ENCODE measurements around the gene PTPN7. TPM values are rescaled to one million over a fixed set of nuclear protein-coding genes. Genes with fewer than 3 reads are reported as not detected.
A peak's percentile ranks its signal among the peaks of the same experiment; 100 is the strongest.

Gene PTPN7
- total RNA-seq, 3 donors from 2014 or later, result 5.0 to 6.3 (median 6.1) TPM

GRCh38 chr1:202140833-202141232 lies 19.6 kb downstream of the PTPN7 start:
- H3K4me3 ChIP-seq, result no peak overlapping the region
- ATAC-seq (no peak), DNase-seq (no peak)
- no peaks in the 10 kb centered on the region for H3K36me3 ChIP-seq (ENCODE audit: low read depth)
- intact Hi-C loops (cut with DNase I, micrococcal nuclease), result no loop called here
- no peak for TF ChIP-seq CTCF (IDR thresholded peaks at IDR 0.05)
- peaks cover 11% of the 10 kb centered on the region for H3K4me1 ChIP-seq (ENCODE audit: low read depth)
- no peaks in the 10 kb centered on the region for H3K9me3 ChIP-seq

- no peaks in the 10 kb centered on the region for H3K36me3 ChIP-seq (ENCODE audit: low read depth)
- no peaks in the 10 kb centered on the region for H3K9me3 ChIP-seq
- no peaks in the 10 kb centered on the region for H3K4me1 ChIP-seq (ENCODE audit: low read depth)
- intact Hi-C loops (cut with DNase I, micrococcal nuclease), result no loop called here
- TF ChIP-seq CTCF (IDR thresholded peaks at IDR 0.05), result peak; percentile 79
- ATAC-seq (peak; percentile 91), DNase-seq (peak in 2 of 3 donors; percentile 52 to 54)
- H3K4me3 ChIP-seq, result no peak overlapping the region
Observed at GRCh38 chr1:202135221-202135721, 25.1 kb downstream of the PTPN7 start.

DNA sequence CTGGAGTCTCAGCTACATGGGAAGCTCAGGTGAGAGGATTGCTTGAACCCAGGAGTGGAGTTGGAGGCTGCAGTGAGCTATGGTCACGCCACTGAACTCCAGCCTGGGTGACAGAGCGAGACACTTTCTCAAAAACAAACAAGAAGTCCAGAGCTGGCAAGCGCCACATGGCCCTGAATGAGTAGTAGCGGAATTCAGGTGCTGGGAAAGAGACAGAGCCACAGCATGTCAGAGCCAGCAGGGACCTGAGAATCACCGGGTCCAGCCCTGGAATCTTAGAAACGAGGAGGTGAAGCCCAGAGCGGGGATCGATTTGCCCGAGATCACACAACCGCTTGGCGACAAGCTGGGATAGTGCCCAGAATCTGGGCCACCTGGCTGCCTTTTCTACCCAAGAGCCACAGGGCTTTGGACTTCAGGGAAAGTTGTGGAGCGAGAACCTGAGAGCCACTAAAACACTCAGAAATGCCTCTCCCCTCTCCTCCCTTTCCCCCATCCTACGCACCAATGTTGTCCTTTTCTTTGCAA lies 25.7 kb downstream of the PTPN7 start:
- no peak for TF ChIP-seq CTCF (IDR thresholded peaks at IDR 0.05)
- Histone ChIP-seq H3K4me1 (ENCODE audit: low read depth) (no peaks in the 10 kb centered on the region), H3K9me3 (no peaks in the 10 kb centered on the region), H3K36me3 (ENCODE audit: low read depth) (no peaks in the 10 kb centered on the region), H3K4me3 (no peak overlapping the region)
- ATAC-seq (no peak), DNase-seq (no peak)
- intact Hi-C loops (cut with DNase I, micrococcal nuclease), result no loop called here

GRCh38 chr1:202133989-202134388 lies 26.4 kb downstream of the PTPN7 start:
- H3K4me1 ChIP-seq (ENCODE audit: low read depth), result no peaks in the 10 kb centered on the region
- intact Hi-C loops (cut with DNase I, micrococcal nuclease), result no loop called here
- H3K9me3 ChIP-seq, result no peaks in the 10 kb centered on the region
- no peak overlapping the region for H3K4me3 ChIP-seq
- TF ChIP-seq CTCF (IDR thresholded peaks at IDR 0.05), result no peak
- no peaks in the 10 kb centered on the region for H3K36me3 ChIP-seq (ENCODE audit: low read depth)
- ATAC-seq (no peak), DNase-seq (no peak)

- Histone ChIP-seq H3K4me3 (no peak overlapping the region), H3K4me1 (ENCODE audit: low read depth) (no peaks in the 10 kb centered on the region), H3K9me3 (no peaks in the 10 kb centered on the region), H3K36me3 (ENCODE audit: low read depth) (no peaks in the 10 kb centered on the region)
- intact Hi-C loops (cut with DNase I, micrococcal nuclease), result no loop called here
- TF ChIP-seq CTCF (IDR thresholded peaks at IDR 0.05), result no peak
- no peak for DNase-seq
- ATAC-seq, result no peak
Observed at GRCh38 chr1:202133496-202133895, 26.9 kb downstream of the PTPN7 start.

GRCh38 chr1:202133001-202133400 lies 27.4 kb downstream of the PTPN7 start:
- H3K36me3 ChIP-seq (ENCODE audit: low read depth), result no peaks in the 10 kb centered on the region
- no peaks in the 10 kb centered on the region for H3K4me1 ChIP-seq (ENCODE audit: low read depth)
- no peak overlapping the region for H3K4me3 ChIP-seq
- DNase-seq (no peak), ATAC-seq (peak; percentile 3)
- TF ChIP-seq CTCF (IDR thresholded peaks at IDR 0.05), result no peak
- intact Hi-C loops (cut with DNase I, micrococcal nuclease), result no loop called here
- H3K9me3 ChIP-seq, result no peaks in the 10 kb centered on the region
